ENCODE data around the gene ILKAP. TPM values are rescaled to one million over a fixed set of nuclear protein-coding genes. Genes with fewer than 3 reads are reported as not detected.
A peak's percentile ranks its signal among the peaks of the same experiment; 100 is the strongest.

The ILKAP gene
- polyA plus RNA-seq, 1 donor, result 60.8 TPM

DNA sequence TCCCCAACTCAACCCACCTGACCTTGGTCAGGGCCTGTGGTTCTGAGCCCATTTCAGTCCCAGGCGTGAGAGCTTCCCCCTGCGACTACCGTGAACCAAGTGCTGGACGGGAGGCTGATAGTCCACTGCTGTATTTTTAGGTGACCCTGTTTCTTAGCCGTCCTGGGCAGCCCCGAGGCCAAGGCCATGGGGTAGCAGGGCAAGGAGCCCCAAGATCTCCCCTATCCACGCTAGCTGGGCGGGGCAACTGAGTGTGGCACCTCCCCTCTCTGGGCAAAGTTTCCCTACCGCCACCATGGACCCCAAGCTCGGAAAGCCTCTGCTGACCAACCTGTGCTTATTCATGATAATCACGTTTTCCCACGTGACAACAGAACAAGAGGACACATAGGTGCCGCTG, 65.6 kb downstream of the ILKAP start:
- DNase-seq, result no peak

DNA sequence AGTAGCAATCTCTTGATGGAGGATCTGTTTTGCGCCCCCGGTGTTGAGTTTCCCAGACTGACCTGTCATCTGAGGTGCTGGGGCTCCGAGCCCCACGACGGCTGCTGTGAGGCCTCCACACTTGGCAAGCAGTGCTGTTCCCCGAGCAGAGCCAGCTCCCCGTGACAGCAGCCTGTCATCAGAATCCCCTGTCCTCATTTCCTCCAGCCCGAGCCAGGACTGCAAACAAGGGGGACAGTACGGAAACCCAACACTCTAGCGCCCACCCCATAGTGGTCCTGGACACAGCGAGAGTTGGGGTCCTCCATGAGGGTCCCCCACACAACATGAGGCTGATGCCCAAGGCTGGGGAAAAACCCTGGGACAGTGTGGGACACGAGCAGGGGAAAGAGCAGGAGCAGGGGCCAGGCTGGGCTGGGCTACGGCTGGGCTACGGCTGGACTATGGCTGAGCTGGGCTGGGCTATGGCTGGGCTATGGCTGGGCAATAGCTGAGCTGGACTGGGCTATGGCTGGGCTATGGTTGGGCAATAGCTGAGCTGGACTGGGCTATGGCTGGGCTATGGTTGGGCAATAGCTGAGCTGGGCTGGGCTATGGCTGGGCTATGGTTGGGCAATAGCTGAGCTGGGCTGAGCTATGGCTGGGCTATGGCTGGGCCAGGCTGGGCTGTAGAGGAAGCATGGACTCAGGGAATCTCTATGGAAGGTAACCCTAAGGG, 66.5 kb downstream of the ILKAP start:
- no peak for DNase-seq

DNA sequence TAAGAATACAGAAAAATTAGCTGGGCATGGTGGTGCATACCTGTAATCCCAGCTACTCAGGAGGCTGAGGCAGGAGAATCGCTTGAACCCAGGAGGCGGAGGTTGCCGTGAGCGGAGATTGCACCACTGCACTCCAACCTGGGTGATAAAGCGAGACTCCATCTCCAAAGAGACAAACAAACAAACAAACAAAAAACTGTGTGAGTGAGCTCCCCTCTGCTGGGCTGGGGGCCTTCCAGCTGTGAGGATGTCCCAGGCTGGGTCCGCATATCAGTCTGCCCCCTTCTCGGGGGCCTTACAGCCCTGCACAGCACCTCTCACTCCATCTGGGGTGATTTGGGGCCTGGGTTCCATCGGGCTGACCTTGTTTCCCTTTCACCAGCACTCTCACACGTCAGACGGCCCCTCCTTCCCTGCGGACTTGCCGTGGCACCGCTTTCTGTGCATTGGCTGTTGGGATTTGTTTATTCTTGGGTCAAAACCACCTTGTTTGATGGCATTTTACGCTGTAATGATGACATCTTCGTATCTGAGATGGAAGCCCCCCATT, 67.8 kb downstream of the ILKAP start:
- no peak for DNase-seq

DNA sequence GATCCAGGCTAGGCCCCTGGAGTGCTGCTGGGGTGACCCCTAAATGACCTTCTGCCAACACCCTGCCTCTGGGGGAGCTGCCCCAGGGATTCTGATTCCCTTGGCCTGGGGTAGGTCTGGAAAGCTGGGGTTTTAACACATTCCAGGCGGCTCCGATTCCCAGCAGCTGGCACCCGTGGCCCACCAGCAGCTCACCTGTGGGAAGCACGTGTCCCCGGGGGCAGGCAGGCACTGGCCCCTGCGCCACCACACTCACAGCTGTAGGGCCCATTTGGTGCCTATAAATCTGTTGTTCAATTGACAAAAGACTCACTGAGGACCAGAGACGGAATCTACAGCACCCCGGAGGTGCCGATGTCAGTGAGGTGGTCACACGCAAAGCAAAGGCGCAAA, 69.1 kb downstream of the ILKAP start:
- no peak for DNase-seq

DNA sequence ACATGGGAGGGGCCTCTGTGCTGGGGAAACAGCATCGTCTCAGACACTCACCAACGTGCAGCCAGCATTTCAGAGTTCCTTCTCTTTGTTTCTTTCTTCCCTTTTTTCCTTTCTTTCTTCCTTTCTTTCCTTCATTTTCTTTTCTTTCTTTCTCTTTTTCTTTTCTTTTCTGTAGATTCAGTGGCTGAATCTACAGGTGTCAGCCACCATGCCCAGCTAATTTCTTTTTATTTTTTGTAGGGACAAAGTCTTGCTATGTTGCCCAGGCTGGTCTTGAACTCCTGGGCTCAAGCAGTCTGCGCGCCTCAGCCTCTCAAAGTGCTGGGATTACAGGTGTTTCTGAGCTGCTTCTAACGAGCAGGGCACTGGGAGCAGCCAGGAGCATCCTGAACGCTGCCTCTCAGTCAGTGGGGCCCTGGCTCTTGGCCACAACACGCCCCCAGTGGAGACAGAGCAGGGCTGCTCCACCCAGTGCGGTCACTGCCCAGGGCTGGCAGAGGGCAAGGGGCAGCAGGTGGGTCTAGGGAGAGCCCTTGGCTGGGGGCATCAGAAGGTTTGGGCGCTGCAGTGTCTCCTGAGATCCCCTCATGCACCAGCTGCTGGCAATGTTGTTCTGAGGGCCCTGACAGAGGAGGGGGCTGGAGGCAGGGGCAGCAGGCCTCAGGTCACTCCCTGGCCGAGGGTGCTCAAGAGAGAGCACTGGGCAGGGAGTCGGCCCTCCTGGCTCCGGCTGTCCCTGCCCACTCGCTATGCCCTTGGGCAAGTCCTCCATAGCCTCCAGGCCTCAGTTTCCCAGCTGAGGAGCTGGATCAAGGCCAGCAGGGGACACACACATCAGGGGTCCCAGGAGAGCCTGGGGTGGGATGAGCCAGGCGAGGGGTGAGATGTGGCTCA, 69.7 kb downstream of the ILKAP start:
- no peak for DNase-seq

DNA sequence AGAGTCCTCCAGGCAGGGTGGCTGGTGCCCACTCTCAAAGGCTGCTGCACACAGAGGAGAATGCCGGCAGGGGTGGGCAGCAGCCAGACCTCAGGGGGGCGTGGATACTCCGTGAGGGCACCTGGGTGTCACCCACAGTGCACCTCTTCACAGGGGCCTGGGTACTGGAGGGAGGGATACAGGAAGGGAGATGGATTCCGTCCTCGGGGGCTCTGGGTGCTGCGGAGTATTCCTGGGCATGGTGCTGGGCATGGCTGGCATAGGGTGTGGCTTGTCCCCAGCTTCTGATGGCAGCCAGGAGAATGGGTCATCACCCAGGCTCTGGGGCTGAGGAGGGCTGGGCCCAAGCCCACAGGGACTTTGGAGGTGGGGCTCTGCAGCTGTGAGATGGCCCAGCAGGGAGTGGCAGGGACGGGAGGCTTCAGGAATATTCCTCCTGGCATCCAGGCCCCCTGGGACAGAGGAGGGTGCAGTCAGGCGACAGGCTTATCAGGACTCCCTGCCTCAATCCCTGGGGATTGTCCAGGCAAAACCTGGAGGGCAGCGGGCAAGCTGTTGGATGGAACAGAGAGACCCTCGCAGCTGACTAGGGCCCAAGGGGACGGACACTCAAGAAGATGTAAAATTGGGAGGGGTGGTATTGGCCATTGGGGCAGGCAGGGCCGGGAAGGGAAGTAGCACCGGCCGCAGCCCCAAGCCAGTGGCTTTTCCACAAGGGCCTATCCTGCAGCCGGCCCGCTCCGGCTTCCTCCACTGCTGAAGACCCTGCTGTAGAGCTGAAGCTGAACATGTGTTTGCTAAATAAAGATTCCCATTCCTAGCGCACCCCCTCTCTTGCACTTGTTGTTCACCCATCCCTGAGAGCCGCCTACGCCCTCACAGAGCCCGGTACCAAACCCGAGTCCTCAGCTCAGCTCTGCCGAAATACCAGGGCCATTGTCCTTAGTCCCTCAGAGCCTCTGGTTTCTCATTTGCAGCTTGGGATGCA, 70.7 kb downstream of the ILKAP start:
- DNase-seq, result no peak

DNA sequence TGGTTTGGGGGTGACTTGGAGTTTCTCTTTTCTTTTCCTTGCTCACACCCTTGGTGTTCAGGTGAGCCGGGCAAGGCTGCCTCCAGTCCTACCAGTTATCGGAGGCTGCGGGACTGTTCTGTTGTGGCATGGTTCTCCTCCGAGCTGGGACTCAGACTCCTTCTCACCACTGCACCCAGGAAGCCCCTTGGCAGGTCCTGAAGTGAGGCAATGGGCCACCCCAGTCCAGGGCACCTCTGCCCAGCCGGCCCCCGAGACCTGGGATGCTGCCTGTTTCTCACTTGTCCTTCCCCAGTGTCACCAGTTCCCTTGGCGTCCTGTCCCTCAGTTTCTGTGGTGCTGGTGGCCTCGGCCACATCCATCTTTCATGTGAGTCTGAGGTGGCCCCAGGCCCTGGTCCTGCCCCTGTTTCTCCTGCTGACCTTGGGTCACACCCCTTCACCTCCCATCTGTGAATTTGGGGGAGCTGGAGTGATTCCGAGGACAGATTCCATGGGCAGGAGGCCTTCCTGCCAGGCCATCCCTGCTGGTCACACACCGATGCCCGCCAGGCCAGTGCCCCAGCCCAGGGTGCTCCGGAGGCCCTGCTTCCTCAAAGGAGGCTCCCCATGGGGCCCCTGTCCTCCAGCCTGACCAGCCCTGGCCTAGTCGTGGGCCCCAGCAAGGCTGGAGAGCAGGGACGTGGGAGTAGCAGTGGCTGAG, 71.6 kb downstream of the ILKAP start:
- DNase-seq, result no peak

DNA sequence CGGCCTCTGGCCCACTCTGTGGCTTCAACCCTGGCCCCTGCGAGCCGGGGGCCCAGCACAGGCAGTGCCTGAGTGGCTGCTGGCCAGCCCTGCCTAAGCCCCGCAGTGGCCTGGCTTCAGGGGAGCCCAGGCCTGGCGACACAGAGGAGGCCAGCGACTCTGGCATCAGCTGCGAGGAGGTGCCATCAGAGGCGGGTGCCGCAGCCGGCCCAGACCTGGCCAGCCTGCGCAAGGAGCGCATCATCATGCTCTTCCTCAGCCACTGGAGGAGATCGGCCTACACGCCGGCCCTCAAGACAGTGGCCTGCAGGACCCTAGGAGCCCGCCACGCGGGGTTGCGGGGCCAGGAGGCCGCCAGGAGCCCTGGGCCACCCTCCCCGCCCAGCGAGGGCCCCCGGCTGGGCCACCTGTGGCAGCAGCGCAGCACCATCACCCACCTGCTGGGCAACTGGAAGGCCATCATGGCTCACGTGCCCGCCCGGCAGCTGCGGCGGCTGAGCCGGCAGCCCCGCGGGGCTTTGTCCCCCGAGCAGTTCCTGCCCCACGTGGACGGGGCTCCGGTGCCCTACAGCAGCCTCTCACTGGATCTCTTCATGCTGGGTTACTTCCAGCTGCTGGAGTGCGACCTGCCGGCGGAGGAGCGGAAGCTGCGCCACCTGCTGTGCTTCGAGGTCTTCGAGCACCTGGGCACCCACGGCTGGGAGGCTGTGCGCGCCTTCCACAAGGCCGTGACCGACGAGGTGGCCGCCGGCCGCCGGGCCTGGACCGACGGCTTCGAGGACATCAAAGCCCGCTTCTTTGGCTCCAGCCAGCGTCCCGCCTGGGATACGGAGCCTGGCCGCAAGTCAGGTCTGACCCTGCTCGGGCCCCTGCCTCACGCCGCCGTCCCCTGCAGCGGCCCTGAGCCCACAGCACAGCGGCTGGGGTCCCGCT, 72.5 kb downstream of the ILKAP start:
- DNase-seq, result no peak

DNA sequence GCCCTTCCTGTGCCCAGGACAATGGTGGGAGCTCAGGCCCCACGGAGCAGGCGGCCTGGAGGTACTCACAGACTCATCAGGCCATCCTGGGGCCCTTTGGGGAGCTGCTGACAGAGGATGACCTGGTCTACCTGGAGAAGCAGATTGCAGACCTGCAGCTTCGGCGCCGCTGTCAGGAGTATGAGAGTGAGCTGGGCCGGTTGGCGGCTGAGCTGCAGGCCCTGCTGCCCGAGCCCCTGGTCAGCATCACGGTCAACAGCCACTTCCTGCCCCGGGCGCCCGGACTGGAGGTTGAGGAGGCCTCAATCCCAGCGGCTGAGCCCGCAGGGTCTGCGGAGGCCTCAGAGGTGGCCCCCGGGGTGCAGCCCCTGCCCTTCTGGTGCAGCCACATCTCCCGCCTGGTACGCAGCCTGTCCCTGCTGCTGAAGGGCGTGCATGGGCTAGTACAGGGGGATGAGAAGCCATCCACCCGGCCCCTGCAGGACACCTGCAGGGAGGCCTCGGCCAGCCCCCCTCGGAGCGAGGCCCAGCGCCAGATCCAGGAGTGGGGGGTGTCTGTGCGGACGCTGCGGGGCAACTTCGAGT, 73.3 kb downstream of the ILKAP start:
- no peak for DNase-seq

DNA sequence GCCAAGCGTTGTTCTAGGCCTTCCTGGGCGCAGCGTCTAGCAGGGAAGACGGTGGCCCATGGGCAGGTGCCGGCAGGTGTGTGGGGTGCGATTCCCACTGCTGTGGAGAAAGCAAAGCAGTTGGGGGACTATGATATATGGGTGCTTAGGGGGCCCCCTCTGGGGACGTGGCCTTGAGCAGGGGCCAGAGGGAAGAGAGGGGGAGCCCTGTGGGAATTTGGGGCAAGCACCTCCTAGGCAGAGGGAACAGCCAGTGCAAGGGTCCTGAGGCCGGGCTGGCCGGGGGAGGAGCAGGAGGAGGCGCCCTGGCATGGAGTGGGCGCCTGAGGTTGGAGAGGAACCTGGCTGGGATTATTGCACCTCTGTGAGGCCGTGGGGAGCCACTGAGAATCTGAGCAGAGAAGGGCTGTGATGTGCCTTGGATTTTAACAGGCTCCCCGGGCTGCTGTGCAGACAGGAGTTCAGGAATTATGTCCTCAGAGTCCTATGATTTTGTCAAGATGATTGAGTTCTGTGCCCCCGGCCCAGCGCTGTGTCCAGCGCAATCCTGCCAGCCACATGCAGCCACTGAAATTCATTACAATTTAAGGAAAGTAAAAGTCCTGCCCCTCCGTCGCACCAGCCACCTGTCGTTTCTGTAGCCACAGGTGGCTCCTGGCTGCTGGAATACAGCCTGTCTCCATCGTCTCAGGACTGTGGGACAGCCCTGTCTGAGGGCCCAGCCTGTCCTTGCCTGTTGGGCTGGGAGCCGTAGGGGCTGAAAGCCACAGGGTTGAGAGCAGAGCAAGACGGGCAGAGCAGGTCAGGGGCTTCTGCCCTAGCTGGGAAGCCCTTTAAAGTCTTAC, 74.1 kb downstream of the ILKAP start:
- DNase-seq, result no peak

DNA sequence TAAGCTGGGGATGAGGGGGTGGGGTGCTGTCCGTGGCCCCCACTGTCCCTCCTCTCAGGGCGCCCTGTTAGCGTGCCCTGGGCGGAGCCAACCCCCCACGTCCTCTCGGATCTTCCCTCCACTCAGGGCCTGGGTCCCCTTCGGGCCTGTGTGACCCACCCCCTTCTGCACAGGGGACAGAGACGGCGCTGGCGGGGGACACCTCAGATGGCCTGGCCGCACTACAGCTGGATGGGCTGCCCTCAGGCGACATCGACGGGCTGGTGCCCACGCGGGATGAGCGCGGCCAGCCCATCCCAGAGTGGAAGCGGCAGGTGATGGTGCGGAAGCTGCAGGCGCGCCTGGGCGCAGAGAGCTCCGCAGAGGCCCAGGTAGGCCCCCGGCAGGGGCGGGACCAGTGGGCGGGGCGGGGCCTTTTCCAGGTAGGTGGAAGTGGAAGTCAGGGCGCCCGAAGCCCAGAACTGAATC, 74.9 kb downstream of the ILKAP start:
- DNase-seq, result no peak

DNA sequence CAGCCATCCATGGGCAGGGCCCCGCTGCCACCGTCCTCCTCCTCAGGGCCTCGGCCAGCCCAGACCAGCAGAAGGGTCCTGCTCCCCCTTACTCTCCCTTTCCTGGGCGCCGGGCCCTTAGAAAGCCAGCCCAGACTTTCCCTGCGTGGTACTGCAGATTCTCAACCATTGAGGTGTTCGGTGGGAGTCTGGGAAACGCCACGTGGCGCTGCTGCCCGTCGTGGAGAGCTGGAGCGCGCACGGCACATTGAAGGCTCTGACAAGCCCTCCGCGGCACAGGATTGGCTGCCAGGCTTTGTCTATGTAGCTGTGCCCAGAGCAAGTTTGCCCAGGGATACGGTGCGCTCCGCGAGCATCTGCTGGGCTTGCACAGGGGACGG, 75.4 kb downstream of the ILKAP start:
- DNase-seq, result no peak

DNA sequence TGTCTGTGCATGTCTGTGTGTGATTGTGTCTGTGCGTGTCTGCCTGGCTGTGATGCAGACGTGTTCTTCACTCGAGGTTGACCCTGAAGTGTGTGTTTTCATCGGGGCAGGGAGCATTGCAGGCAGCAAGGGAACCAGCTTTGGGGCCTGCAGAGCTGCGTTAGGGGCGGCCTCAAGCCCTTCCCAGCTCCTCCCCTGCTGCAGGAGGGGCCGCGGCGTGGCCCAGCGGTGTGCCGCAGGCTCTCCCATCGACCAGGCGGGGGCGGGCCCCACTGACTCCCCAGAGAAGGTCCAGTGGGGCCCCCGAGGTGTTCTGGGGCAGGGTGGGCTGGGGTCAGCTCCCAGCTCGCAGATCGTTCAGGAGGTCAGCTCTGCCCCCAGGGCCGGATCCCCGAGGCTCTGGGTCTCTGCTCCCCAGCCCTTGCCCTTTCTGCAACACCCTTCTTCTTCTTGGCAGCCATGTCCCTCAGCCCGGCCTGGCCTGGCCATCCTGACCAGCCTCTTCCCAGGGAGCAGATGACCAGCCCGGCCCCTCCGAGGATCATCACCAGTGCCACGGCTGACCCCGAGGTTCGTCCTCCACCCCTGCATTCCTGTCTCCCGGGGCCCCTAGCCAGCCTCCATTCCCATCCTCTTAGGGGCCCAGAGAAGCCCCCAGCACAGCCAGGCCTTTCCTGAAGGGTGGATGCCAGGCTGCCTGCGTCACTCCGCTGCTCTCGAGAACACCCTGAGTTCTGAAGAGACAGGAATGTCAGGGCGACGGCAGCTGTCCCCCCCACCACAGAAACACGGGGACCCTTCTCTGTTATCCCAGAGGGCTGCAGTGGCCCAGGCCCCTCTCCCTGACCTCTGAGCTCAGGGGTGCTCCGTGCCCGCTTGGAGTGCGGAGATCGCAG, 76.1 kb downstream of the ILKAP start:
- DNase-seq, result peak; percentile 67

DNA sequence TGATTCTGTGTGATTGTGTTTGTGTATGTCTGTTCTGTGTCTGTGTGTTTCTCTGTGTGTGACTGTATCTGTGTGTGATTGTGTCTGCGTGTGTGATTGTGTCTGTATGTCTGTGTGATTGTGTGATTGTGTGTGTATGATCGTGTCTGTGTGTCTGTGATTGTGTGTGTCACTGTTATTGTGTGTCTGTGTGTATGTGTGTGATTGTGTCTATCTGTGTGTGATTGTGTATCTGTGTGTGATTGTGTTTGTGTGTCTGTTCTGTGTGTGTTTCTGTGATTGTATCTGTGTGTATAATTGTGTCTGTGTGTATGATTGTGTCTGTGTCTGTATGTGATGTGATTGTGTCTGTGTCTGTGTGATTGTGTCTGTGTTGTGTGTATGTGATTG, 76.7 kb downstream of the ILKAP start:
- no peak for DNase-seq

DNA sequence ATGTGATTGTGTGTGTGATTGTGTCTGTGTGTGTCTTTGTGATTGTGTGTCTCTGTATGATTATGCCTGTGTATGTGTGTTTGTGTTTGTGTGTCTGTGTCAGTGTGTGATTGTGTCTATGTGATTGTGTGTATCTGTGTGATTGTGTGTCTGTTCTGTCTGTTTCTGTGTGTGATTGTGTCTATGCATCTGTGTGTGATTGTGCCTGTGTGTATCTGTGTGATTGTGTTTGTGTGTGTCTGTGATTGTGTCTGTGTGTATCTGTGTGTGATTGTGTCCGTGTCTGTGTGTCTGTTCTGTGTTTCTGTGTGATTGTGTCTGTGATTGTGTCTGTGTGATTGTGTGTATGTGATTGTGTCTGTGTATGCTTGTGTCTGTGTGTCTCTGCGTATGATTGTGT, 77.2 kb downstream of the ILKAP start:
- no peak for DNase-seq

DNA sequence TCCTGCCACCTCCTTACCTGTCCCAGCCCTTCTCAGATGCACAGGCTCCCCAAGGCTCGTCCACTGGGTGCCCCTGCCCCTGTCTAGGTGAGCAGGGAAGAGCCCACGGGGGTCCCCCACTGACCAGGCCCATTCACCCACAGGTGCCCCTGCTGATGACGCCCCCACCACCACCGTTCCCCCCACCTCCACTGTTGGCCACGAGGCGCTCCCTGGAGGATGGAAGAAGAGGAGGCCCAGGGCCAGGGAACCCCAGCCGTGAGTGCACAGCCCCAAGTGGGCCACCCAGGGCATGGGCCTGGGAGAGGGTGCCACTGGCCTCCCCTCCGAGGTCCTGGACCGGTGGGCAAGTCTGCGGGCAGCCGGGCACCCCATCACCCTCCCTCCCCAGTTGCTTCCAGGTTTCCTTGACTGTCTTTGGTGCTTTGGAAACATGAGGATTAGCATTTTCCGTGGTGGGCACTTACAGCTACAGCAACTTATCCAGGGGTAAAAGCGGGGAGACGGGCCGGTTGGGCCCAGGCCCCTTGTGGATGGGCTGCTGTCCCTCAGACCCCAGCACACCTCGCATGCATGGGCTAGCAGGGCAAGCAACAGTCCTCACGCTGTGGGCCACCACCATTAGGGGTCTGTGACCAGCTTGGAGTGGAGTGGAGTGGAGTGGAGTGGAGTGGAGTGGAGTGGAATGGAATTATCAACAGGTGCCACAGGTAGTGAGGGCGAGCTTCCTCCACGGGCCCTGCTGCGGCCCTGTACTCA, 78.2 kb downstream of the ILKAP start:
- DNase-seq, result no peak
